ENCODE results near the gene ADD3. TPM values are rescaled to one million over a fixed set of nuclear protein-coding genes. Genes with fewer than 3 reads are reported as not detected.

Gene ADD3
- total RNA-seq, 1 experiment from 2014 or later, result 59.9 TPM

GRCh38 chr10:109975244-109976190 lies 32.3 kb upstream of the ADD3 start:
- Histone ChIP-seq H3K9ac (ENCODE audit: extremely low read depth, insufficient read length, low read length) (no peak overlapping the region), H3K27ac (ENCODE audit: insufficient read length, low read depth, low read length) (no peak overlapping the region), H4K8ac (replicated peaks; ENCODE audit: insufficient read length, low read depth, low read length) (no peak overlapping the region), H2AK5ac (ENCODE audit: insufficient read length, low read length) (no peak overlapping the region), H3K23ac (ENCODE audit: insufficient read length, low read depth, low read length) (no peak overlapping the region), H2BK20ac (ENCODE audit: low read depth, low read length, poor library complexity, severe bottlenecking) (no peak overlapping the region), H3K14ac (ENCODE audit: insufficient read depth, low read length) (no peak overlapping the region), H3K4me1 (ENCODE audit: insufficient read depth, low read length) (peaks cover 3% of the 10 kb centered on the region; the same call in 1 of the 2 replicates), H3K4ac (ENCODE audit: low read depth, low read length) (no peak overlapping the region), H3K9me3 (ENCODE audit: control insufficient read depth, low read depth, low read length) (no peaks in the 10 kb centered on the region), H4K91ac (ENCODE audit: insufficient read length, low read depth, low read length) (no peak overlapping the region), H3K56ac (ENCODE audit: insufficient read length, low read depth, low read length) (no peak overlapping the region), H2BK15ac (ENCODE audit: low read depth, low read length) (no peak overlapping the region), H4K20me1 (ENCODE audit: control insufficient read depth, insufficient read depth, insufficient read length) (no peaks in the 10 kb centered on the region), H3K4me2 (ENCODE audit: insufficient read depth, insufficient read length, low read length) (no peak overlapping the region), H4K5ac (ENCODE audit: insufficient read length, low read depth, low read length) (no peak overlapping the region), H2BK12ac (ENCODE audit: insufficient read length, low read depth, low read length) (no peak overlapping the region), H2AFZ (ENCODE audit: low read length) (no peak overlapping the region), H2BK5ac (ENCODE audit: insufficient read length, low read length) (no peak overlapping the region), H3K79me2 (ENCODE audit: insufficient read depth, low read length) (no peaks in the 10 kb centered on the region; the same call in 1 of the 2 replicates), H3K23me2 (ENCODE audit: insufficient read length, low read depth, low read length, poor library complexity, severe bottlenecking) (no peaks in the 10 kb centered on the region), H3K18ac (ENCODE audit: insufficient read length, low read depth, low read length) (no peak overlapping the region), H3T11ph (ENCODE audit: low read length) (no peak overlapping the region), H3K27me3 (ENCODE audit: insufficient read depth, low read length) (no peaks in the 10 kb centered on the region), H2BK120ac (ENCODE audit: low read depth, low read length, poor library complexity, severe bottlenecking) (no peak overlapping the region), H3K79me1 (ENCODE audit: insufficient read depth, low read depth, low read length, poor library complexity, severe bottlenecking) (no peaks in the 10 kb centered on the region)
- WGBS (ENCODE audit: extremely low coverage, insufficient read length, low lambda C conversion rate), result no CpG with 5 or more reads among the region's 4 CpGs
- TF ChIP-seq, protein P1, sequence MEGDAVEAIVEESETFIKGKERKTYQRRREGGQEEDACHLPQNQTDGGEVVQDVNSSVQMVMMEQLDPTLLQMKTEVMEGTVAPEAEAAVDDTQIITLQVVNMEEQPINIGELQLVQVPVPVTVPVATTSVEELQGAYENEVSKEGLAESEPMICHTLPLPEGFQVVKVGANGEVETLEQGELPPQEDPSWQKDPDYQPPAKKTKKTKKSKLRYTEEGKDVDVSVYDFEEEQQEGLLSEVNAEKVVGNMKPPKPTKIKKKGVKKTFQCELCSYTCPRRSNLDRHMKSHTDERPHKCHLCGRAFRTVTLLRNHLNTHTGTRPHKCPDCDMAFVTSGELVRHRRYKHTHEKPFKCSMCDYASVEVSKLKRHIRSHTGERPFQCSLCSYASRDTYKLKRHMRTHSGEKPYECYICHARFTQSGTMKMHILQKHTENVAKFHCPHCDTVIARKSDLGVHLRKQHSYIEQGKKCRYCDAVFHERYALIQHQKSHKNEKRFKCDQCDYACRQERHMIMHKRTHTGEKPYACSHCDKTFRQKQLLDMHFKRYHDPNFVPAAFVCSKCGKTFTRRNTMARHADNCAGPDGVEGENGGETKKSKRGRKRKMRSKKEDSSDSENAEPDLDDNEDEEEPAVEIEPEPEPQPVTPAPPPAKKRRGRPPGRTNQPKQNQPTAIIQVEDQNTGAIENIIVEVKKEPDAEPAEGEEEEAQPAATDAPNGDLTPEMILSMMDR (conservative IDR thresholded peaks at IDR 0.05), result no peak
- no peaks in the 10 kb centered on the region for H3K9me3 Mint-ChIP-seq
- no peaks in the 10 kb centered on the region for H3K36me3 Mint-ChIP-seq (ENCODE audit: insufficient read depth in 1 of 3, low read depth in 3 of 3)
- no peak for DNase-seq
- H3K27ac Mint-ChIP-seq, result 0 out of 7 replicates have a peak overlapping the region, but pooled peaks of 1 of the 3 experiments have one; percentile 22
- peaks cover 21 to 41% of the 10 kb centered on the region in 2 experiments for H3K4me1 Mint-ChIP-seq
- no peaks in the 10 kb centered on the region for H3K27me3 Mint-ChIP-seq (ENCODE audit: low read depth)
- H3K4me3 Mint-ChIP-seq, result no peak overlapping the region

Measured in H9 (cell line).